Caco-2 (cell line): ENCODE results near the gene MAP1LC3A. TPM values are rescaled to one million over a fixed set of nuclear protein-coding genes. Genes with fewer than 3 reads are reported as not detected.

Experiments used
- BruUV-seq: library from RNA; stranded (reverse); fragments of 400-500 nt; replicated peaks from 2 replicates; lab custom pipeline; 2021; lab: Mats Ljungman, UMichigan
- CTCF ChIA-PET: fragments of 300-600 bp; sonication (Branson Sonifier 250); formaldehyde crosslinking; loops from one replicate; lab custom pipeline; 2022; ENCODE audit warnings: antibody characterized with exemption; lab: Charles Lee
- POLR2A ChIA-PET: fragments of 300-600 bp; sonication (Branson Sonifier 250); formaldehyde crosslinking; loops from one replicate; lab custom pipeline; 2022; ENCODE audit warnings: antibody characterized with exemption; lab: Charles Lee
- DNase-seq, 2 experiments: peaks; one replicate each; pipeline versions ENCODE4 v3.0.0 to v3.0.0-alpha.2; 2020 to 2022
- H3K27me3 ChIP-seq: replicated peaks from 2 replicates; pipeline ENCODE4 v1.6.0; 2011; ENCODE audit warnings: low read length; ENCODE audit not compliant: control insufficient read depth, insufficient read depth
- H3K36me3 ChIP-seq: 2 replicates; pipeline ENCODE4 v1.5.1; 2011; ENCODE audit warnings: low read length; ENCODE audit not compliant: control insufficient read depth, insufficient read depth
- H3K4me1 ChIP-seq: fragments of 250-450 bp; sonication (Bioruptor Pico); 2 replicates; pipeline ENCODE4 v1.5.1; 2020; ENCODE audit warnings: mild to moderate bottlenecking
- H3K4me3 ChIP-seq: 2 replicates; pipeline ENCODE4 v1.5.1; 2011; ENCODE audit warnings: low read depth, mild to moderate bottlenecking, control low read depth, low read length
- H3K9me3 ChIP-seq: fragments of 250-450 bp; sonication (Bioruptor Pico); 2 replicates; pipeline ENCODE4 v1.5.1; 2020; ENCODE audit warnings: mild to moderate bottlenecking, moderate library complexity
- H3K27ac Mint-ChIP-seq: one replicate; pipeline ENCODE4 v1.8.0; 2022; ENCODE audit warnings: mixed read lengths; ENCODE audit not compliant: unreplicated experiment
- H3K27me3 Mint-ChIP-seq: one replicate; pipeline ENCODE4 v1.8.0; 2022; ENCODE audit warnings: mixed read lengths; ENCODE audit not compliant: insufficient read depth, unreplicated experiment
- H3K36me3 Mint-ChIP-seq: one replicate; pipeline ENCODE4 v1.8.0; 2022; ENCODE audit warnings: mild to moderate bottlenecking, mixed read lengths; ENCODE audit not compliant: insufficient read depth, unreplicated experiment
- H3K4me1 Mint-ChIP-seq: one replicate; pipeline ENCODE4 v1.8.0; 2022; ENCODE audit warnings: low read depth, mixed read lengths; ENCODE audit not compliant: unreplicated experiment
- H3K4me3 Mint-ChIP-seq: one replicate; pipeline ENCODE4 v1.8.0; 2022; ENCODE audit warnings: mild to moderate bottlenecking, moderate library complexity, mixed read lengths; ENCODE audit not compliant: unreplicated experiment
- H3K9me3 Mint-ChIP-seq: one replicate; pipeline ENCODE4 v1.8.0; 2022; ENCODE audit warnings: mixed read lengths; ENCODE audit not compliant: unreplicated experiment
- intact Hi-C: fragments of 100-400 bp; cut with micrococcal nuclease; formaldehyde crosslinking; loops from one replicate; pipeline ENCODE4 v1.10.0; 2022; ENCODE audit not compliant: unreplicated experiment
- total RNA-seq: library from RNA; stranded (reverse); gene quantifications from 2 replicates; pipeline ENCODE4 v1.2.3, GENCODE V29; 2022
- TF ChIP-seq, protein P1 (sequence below), 2 experiments: fragments of 200-600 bp in 1 of 2; IDR thresholded peaks; 1 replicate in 1 of 2; 2 replicates in 1 of 2; pipeline versions ENCODE4 v1.5.1 to v1.8.0; 2011 to 2022; ENCODE audit warnings: antibody characterized with exemption in 1 of 2, control low read depth in 1 of 2, inconsistent platforms in 1 of 2, low read depth in 1 of 2, low read length in 1 of 2, mild to moderate bottlenecking in 1 of 2, moderate library complexity in 1 of 2; ENCODE audit not compliant: insufficient read depth in 1 of 2, severe bottlenecking in 1 of 2, unreplicated experiment in 1 of 2

MAP1LC3A gene
- total RNA-seq, 1 experiment from 2014 or later, result 0.88 TPM

DNA sequence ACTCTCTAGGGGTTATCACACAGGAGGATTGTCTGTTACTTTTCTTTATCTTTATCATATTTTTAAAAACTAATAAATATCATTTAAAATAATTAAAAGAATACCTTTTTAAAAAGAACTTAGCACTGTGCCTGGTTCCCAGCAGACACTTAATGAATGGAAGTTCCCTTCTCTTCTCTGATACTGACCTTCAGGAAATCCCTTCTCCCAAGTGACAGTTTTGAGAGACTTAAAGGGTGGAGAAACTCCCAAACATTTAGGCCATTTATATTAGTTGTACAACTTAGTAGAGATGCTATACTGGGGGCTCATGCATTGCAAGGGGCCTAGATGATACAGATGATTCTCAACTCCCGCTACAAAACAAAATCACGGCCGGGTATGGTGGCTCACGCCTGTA, 18.5 kb downstream of the MAP1LC3A start:
- no TSS peak for BruUV-seq
- CTCF ChIA-PET, result no interaction called here
- Histone ChIP-seq H3K4me3 (no peak overlapping the region), H3K9me3 (no peaks in the 10 kb centered on the region), H3K4me1 (peaks cover 1% of the 10 kb centered on the region; the same call in 1 of the 2 replicates), H3K36me3 (no peaks in the 10 kb centered on the region), H3K27me3 (no peaks in the 10 kb centered on the region)
- H3K27ac Mint-ChIP-seq, result no peak overlapping the region
- no peak overlapping the region for H3K4me3 Mint-ChIP-seq
- H3K4me1 Mint-ChIP-seq, result no peaks in the 10 kb centered on the region
- TF ChIP-seq, protein P1, sequence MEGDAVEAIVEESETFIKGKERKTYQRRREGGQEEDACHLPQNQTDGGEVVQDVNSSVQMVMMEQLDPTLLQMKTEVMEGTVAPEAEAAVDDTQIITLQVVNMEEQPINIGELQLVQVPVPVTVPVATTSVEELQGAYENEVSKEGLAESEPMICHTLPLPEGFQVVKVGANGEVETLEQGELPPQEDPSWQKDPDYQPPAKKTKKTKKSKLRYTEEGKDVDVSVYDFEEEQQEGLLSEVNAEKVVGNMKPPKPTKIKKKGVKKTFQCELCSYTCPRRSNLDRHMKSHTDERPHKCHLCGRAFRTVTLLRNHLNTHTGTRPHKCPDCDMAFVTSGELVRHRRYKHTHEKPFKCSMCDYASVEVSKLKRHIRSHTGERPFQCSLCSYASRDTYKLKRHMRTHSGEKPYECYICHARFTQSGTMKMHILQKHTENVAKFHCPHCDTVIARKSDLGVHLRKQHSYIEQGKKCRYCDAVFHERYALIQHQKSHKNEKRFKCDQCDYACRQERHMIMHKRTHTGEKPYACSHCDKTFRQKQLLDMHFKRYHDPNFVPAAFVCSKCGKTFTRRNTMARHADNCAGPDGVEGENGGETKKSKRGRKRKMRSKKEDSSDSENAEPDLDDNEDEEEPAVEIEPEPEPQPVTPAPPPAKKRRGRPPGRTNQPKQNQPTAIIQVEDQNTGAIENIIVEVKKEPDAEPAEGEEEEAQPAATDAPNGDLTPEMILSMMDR (IDR thresholded peaks at IDR 0.05; ENCODE audit: insufficient read depth in 1 of 2, low read depth in 1 of 2, low read length in 1 of 2, severe bottlenecking in 1 of 2, unreplicated experiment in 1 of 2), result no peak
- intact Hi-C loops, result no loop called here
- peaks cover 18% of the 10 kb centered on the region for H3K36me3 Mint-ChIP-seq
- DNase-seq, result no peak
- H3K9me3 Mint-ChIP-seq, result no peaks in the 10 kb centered on the region
- H3K27me3 Mint-ChIP-seq, result no peaks in the 10 kb centered on the region
- POLR2A ChIA-PET, result no interaction called here

DNA sequence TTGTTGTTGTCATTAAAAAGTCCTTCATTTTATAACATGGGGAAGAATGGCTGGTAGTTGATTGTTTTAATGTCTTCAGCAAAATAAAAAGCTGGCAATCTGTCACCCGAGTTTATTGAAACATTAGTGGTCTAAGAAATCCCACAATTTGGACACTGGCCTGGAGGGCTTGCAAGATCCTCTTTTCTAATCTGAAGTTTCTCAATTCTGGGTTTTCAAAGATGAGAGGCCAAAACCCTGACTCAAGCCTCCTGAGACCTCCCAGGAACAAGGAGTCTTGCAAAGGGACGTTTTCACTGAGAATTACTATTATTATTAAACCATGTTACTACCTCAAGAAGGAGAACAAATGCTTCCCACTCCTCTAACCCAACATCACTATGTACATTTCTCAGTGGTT, 19.5 kb downstream of the MAP1LC3A start:
- no peaks in the 10 kb centered on the region for H3K27me3 ChIP-seq
- Mint-ChIP-seq H3K27ac (no peak overlapping the region), H3K4me1 (peaks cover 4% of the 10 kb centered on the region), H3K4me3 (no peak overlapping the region), H3K27me3 (no peaks in the 10 kb centered on the region), H3K36me3 (peaks cover 18% of the 10 kb centered on the region), H3K9me3 (no peaks in the 10 kb centered on the region)
- POLR2A ChIA-PET, result interaction anchor here (0.5 kb wide), 1 partner anchor 126 kb away, joined by 5 read pairs; the partner anchor contains the start of gene TP53INP2
- H3K4me3 ChIP-seq, result no peak overlapping the region
- no peaks in the 10 kb centered on the region for H3K9me3 ChIP-seq
- H3K36me3 ChIP-seq, result no peaks in the 10 kb centered on the region
- no TSS peak for BruUV-seq
- TF ChIP-seq, protein P1 (IDR thresholded peaks at IDR 0.05; ENCODE audit: insufficient read depth in 1 of 2, low read depth in 1 of 2, low read length in 1 of 2, severe bottlenecking in 1 of 2, unreplicated experiment in 1 of 2), result no peak
- peaks cover 9% of the 10 kb centered on the region for H3K4me1 ChIP-seq
- DNase-seq, result no peak
- CTCF ChIA-PET, result interaction anchor here (1.2 kb wide), 1 partner anchor 125 kb away, joined by 3 read pairs; no protein-coding TSS in a partner anchor
- intact Hi-C loops, result no loop called here

DNA sequence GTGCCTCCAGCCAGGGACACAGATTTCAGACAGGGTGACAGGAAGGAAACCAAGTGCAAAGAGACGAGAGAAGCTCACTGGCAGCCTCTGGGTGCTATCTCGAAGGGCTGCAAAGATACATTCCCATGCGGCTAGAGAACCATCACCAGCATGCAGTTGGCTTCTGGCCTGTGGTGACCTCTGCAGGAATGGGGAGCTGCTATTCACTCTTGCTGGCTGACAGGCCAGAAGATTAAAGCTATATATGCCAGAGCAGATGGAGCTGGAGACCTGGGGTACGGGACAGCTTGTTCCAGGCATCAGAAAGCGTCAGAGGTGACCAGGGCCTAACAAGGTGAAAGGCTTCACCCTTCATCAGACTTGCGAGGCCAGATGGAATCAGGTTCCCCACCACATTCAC, 20.0 kb downstream of the MAP1LC3A start:
- no peaks in the 10 kb centered on the region for H3K9me3 ChIP-seq
- no TSS peak for BruUV-seq
- no peaks in the 10 kb centered on the region for H3K9me3 Mint-ChIP-seq
- H3K36me3 Mint-ChIP-seq, result peaks cover 18% of the 10 kb centered on the region
- no peak overlapping the region for H3K4me3 ChIP-seq
- H3K27ac Mint-ChIP-seq, result no peak overlapping the region
- H3K4me1 Mint-ChIP-seq, result peaks cover 9% of the 10 kb centered on the region
- no peak for DNase-seq
- POLR2A ChIA-PET, result interaction anchor here (0.5 kb wide), 1 partner anchor 125 kb away, joined by 5 read pairs; the partner anchor contains the start of gene TP53INP2
- no peaks in the 10 kb centered on the region for H3K27me3 ChIP-seq
- H3K27me3 Mint-ChIP-seq, result no peaks in the 10 kb centered on the region
- H3K4me3 Mint-ChIP-seq, result no peak overlapping the region
- no peaks in the 10 kb centered on the region for H3K36me3 ChIP-seq
- intact Hi-C loops, result no loop called here
- H3K4me1 ChIP-seq, result peaks cover 14% of the 10 kb centered on the region
- TF ChIP-seq, protein P1 (IDR thresholded peaks at IDR 0.05; ENCODE audit: insufficient read depth in 1 of 2, low read depth in 1 of 2, low read length in 1 of 2, severe bottlenecking in 1 of 2, unreplicated experiment in 1 of 2), result no peak
- CTCF ChIA-PET, result interaction anchor here (0.7 to 1.9 kb wide), 4 partner anchors 125 to 266 kb away, joined by 3 to 10 read pairs (median 6); no protein-coding TSS in a partner anchor
